Neutrophil (primary cell): ENCODE measurements around the gene RAB28.
A peak's percentile ranks its signal among the peaks of the same experiment; 100 is the strongest.

Experiments
- H3K27ac ChIP-seq: fragments of 200-600 bp; sonication (generic); 2 replicates; pipeline ENCODE4 v1.5.1; 2016; ENCODE audit warnings: mild to moderate bottlenecking, moderate library complexity
- H3K27me3 ChIP-seq: fragments of 200-600 bp; sonication (generic); 2 replicates; pipeline ENCODE4 v1.6.0; 2016; ENCODE audit warnings: mild to moderate bottlenecking
- H3K36me3 ChIP-seq: fragments of 200-600 bp; sonication (generic); 2 replicates; pipeline ENCODE4 v1.5.1; 2017
- H3K4me1 ChIP-seq, 2 experiments: fragments of 200-600 bp in 1 of 2; sonication (generic) in 1 of 2; 1 replicate in 1 of 2; 2 replicates in 1 of 2; pipeline versions ENCODE4 v1.5.1 to v1.6.1; 2013 to 2016; ENCODE audit warnings: low read depth in 1 of 2, low read length in 1 of 2, mild to moderate bottlenecking in 1 of 2, moderate library complexity in 1 of 2; ENCODE audit not compliant: control insufficient read depth in 1 of 2, insufficient read depth in 1 of 2
- H3K4me3 ChIP-seq, 2 experiments: fragments of 200-600 bp in 1 of 2; sonication (generic) in 1 of 2; 1 replicate in 1 of 2; 2 replicates in 1 of 2; pipeline ENCODE4 v1.5.1; 2013 to 2016; ENCODE audit warnings: low read depth in 1 of 2, low read length in 1 of 2, mild to moderate bottlenecking in 1 of 2, moderate library complexity in 1 of 2
- H3K9me3 ChIP-seq: fragments of 200-600 bp; sonication (generic); 2 replicates; pipeline ENCODE4 v1.5.1; 2016
- TF ChIP-seq, protein P1 (sequence below): fragments of 200-600 bp; sonication (generic); IDR thresholded peaks from 2 replicates; pipeline ENCODE4 v1.5.1; 2016; ENCODE audit warnings: antibody characterized with exemption

RAB28 gene

DNA sequence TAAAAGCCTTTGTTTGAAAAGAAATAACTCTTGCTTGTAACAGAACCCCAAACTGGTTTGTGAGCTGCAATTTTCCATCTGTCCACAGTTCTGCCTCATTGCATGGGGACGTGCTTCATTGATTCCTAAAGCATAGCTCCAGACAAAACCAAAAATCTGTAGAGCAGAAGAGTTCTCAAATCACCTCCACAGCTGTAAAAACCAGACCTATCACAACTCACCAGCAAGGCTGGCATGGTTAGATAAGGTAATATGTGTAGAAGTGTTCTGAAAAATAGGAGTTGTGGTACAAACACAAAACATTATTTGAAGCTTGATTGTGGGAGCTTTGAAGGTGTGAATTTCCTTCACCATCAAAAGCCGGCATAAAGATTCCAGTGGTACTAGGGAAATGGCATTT, 12.5 kb upstream of the RAB28 start:
- H3K9me3 ChIP-seq, result no peaks in the 10 kb centered on the region

DNA sequence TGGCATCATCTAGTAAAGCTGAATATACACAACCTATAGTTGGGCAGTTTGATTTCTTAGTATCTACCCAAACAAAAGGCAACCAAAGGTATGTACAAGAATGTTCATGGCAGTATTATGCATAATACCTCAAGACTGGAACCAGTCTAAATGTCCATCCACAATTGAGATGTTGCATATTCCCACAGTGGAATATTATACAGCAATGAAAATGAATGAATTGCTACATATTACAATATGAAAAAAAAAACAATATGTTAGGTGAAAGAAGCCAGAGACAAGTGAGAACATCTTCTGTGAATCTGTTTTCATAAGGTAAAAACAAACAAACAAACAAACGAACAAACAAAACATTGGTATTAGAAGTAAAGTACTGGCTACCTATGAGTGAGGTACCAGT, 11.6 kb upstream of the RAB28 start:
- TF ChIP-seq, protein P1, sequence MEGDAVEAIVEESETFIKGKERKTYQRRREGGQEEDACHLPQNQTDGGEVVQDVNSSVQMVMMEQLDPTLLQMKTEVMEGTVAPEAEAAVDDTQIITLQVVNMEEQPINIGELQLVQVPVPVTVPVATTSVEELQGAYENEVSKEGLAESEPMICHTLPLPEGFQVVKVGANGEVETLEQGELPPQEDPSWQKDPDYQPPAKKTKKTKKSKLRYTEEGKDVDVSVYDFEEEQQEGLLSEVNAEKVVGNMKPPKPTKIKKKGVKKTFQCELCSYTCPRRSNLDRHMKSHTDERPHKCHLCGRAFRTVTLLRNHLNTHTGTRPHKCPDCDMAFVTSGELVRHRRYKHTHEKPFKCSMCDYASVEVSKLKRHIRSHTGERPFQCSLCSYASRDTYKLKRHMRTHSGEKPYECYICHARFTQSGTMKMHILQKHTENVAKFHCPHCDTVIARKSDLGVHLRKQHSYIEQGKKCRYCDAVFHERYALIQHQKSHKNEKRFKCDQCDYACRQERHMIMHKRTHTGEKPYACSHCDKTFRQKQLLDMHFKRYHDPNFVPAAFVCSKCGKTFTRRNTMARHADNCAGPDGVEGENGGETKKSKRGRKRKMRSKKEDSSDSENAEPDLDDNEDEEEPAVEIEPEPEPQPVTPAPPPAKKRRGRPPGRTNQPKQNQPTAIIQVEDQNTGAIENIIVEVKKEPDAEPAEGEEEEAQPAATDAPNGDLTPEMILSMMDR, result no peak
- H3K4me3 ChIP-seq, result no peak overlapping the region
- H3K27me3 ChIP-seq, result peaks cover 52% of the 10 kb centered on the region
- no peak overlapping the region for H3K27ac ChIP-seq
- H3K36me3 ChIP-seq, result no peaks in the 10 kb centered on the region
- peaks cover 11 to 13% of the 10 kb centered on the region in 2 experiments for H3K4me1 ChIP-seq
- H3K9me3 ChIP-seq, result no peaks in the 10 kb centered on the region

More for the DNA sequence above, 12.5 kb upstream of the RAB28 start:
- Histone ChIP-seq H3K27me3 (peaks cover 52% of the 10 kb centered on the region), H3K27ac (no peak overlapping the region), H3K36me3 (no peaks in the 10 kb centered on the region), H3K4me3 (no peak overlapping the region), H3K4me1 (peaks cover 11 to 13% of the 10 kb centered on the region in 2 experiments)
- TF ChIP-seq, protein P1, result no peak

DNA sequence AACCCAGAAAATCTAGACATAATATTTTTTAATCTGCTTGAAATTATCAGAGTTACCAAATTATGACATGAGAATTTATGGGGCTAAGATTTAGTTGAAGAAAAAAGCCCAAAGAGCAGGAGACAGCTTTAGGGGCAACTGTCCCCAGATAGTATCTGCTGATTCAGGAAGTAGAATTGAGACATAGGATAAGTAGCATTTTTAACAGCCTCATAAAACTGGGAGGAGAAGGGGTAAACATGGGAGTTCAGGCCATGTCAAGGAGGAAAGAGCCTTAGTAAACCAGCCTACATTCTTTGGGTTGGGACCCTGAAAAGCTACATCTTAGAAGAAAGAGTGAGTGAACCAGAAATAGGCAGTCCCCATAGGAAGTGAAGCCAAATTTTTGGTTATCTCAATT, 9.7 kb upstream of the RAB28 start:
- no peaks in the 10 kb centered on the region for H3K36me3 ChIP-seq
- no peaks in the 10 kb centered on the region for H3K9me3 ChIP-seq
- TF ChIP-seq, protein P1, result no peak
- no peak overlapping the region for H3K27ac ChIP-seq
- H3K27me3 ChIP-seq, result peaks cover 59% of the 10 kb centered on the region
- H3K4me3 ChIP-seq, result no peak overlapping the region
- peaks cover 7 to 10% of the 10 kb centered on the region in 2 experiments for H3K4me1 ChIP-seq

DNA sequence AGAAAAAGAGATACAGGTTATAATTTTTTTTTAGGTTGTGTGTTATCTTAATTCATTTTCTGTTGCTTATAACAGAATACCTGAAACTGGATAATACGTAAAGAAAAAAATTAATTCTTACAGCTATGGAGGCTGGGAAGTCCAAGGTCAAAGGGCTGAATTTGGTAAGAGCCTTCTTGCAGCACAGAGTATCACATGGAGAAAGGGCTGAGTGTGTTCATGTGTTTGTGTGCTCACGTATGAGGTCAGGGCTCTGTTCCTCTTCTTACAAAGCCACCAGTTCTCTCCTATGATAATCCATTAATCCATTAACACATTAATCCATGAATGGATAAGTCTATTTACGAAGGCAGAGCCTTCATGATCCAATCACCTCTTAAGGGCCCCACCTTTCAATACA, 8.6 kb upstream of the RAB28 start:
- Histone ChIP-seq H3K36me3 (no peaks in the 10 kb centered on the region), H3K27me3 (peaks cover 70% of the 10 kb centered on the region), H3K4me1 (no peaks in the 10 kb centered on the region), H3K4me3 (no peak overlapping the region), H3K9me3 (no peaks in the 10 kb centered on the region), H3K27ac (no peak overlapping the region)
- TF ChIP-seq, protein P1, result no peak

DNA sequence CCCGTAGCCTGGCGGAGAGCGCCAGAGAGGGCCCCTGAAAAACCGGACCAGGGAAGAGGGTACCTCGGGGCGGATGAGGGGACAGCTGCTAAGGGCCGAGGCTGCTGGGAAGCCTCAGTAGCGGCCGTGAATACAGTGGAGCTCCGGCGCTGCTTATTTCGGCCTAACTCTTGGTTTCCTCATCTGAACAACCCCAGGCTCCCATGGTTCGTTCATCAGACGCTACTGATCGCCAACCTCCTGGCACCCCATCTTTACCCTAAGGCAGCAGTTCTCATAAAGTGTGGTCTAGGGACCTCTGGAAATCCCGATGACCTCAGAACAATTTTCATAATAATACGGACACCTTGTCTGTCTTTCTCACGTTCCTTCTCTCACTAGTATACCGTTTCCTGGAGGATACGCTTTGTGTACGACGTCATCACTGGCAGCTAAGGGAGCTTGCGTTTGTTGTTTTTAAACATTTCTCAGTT, 645 bp upstream of the RAB28 start:
- Histone ChIP-seq H3K4me1 (peaks cover 19 to 20% of the 10 kb centered on the region in 2 experiments), H3K36me3 (no peaks in the 10 kb centered on the region), H3K27ac (peak overlapping the region; percentile 96), H3K27me3 (peaks cover 46% of the 10 kb centered on the region), H3K9me3 (no peaks in the 10 kb centered on the region), H3K4me3 (peak overlapping the region; percentile 79 to 95)
- TF ChIP-seq, protein P1, result no peak

DNA sequence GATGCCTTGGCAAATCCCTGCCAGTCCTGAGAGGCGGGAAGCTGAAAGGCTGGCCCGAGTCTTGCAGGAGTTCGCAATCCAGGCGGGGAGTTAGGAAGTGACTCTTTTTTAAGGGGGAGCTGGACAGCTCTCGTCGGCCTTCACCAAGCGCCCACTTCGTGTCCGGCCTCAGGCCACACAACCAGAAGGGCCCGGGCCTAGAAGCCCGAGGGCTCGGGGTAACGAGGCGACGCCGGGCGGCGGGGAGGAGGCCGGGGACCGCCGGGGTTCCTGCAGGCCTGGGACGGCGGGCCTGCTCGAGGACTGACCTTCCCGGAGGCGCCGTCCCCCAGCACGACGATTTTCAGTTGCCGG, 395 bp downstream of the RAB28 start:
- TF ChIP-seq, protein P1, result no peak
- peaks cover 19 to 20% of the 10 kb centered on the region in 2 experiments for H3K4me1 ChIP-seq
- peak overlapping the region; percentile 96 for H3K27ac ChIP-seq
- peaks cover 37% of the 10 kb centered on the region for H3K27me3 ChIP-seq
- peaks cover under 1% of the 10 kb centered on the region for H3K36me3 ChIP-seq
- H3K4me3 ChIP-seq, result peak overlapping the region; percentile 79 to 95
- H3K9me3 ChIP-seq, result no peaks in the 10 kb centered on the region
